ENCODE results near the gene CTRB2.
"Not testable (repeated sequence)": the region's sequence is repeated elsewhere in the genome, so short reads cannot be mapped to it uniquely, and the experiment has no call there.

The CTRB2 gene

DNA sequence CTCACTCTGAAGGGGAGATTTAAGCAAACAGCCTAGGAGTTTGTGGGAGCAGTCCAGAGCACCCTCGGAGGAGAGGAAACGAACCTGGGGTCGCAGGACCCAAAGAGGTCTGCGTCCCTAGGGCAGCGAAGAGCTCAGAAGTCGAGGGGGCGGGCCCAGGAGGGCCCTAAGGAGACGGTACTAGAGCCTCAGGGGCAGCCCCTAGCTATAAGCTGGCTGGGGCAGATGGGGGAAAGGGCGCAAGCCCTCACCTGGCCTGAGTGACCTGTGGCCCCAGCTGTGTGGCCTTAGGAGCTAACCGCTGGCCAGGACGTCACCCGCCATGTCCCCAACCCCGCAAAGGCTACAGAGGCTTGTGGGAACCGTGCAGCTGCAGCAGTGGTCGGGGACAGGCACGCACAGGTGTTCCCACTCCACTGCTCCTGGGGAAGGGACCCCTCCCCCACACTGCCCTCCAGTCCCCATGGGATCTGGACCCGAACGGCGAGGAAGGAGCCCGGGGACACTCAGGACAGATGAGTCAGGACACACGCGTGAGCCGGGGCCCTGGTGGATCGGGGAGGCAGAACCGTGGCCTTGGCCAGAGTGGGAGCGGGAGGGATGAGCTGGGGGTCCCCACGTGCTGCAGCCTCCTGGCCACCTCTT, 2.0 kb upstream of the CTRB2 start:
- DNase-seq (ENCODE audit: extremely low read depth, low read depth): no peak
- TF ChIP-seq, protein P1, sequence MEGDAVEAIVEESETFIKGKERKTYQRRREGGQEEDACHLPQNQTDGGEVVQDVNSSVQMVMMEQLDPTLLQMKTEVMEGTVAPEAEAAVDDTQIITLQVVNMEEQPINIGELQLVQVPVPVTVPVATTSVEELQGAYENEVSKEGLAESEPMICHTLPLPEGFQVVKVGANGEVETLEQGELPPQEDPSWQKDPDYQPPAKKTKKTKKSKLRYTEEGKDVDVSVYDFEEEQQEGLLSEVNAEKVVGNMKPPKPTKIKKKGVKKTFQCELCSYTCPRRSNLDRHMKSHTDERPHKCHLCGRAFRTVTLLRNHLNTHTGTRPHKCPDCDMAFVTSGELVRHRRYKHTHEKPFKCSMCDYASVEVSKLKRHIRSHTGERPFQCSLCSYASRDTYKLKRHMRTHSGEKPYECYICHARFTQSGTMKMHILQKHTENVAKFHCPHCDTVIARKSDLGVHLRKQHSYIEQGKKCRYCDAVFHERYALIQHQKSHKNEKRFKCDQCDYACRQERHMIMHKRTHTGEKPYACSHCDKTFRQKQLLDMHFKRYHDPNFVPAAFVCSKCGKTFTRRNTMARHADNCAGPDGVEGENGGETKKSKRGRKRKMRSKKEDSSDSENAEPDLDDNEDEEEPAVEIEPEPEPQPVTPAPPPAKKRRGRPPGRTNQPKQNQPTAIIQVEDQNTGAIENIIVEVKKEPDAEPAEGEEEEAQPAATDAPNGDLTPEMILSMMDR (IDR thresholded peaks at IDR 0.05; ENCODE audit: low read depth, low read length, missing control alignments): no peak
- H3K4me3 ChIP-seq (replicated peaks; ENCODE audit: low read depth, low read length): no peak overlapping the region

DNA sequence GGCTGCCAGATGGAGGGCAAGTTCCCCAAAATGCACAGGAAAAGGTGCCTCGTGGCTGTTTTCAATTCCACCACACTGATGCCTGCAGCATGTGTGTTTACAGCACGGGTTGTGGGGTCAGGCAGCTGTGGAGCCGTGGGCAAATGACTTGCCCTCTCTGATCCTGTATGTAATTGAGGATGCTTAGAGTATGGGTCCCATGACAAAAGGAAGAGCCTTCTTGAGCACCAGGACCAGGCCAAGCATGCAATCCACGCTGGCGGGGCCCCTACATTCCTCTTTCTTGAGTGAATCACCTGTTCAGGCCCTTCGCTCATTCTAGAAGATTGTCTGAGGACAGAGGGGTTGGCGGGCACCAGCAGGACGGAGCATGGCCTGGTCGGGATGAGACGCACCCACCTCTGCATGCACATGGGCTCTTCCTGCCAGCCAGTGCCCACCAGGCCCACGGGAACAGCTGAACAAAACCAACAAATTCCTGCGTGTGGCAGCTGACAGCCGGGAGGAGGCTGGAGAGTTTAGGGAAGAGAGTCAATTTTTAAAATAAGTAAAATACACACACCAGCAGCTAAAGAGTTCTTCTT, 1.4 kb upstream of the CTRB2 start:
- no peak overlapping the region for H3K4me3 ChIP-seq (replicated peaks; ENCODE audit: low read depth, low read length)
- no peak for DNase-seq (ENCODE audit: extremely low read depth, low read depth)
- TF ChIP-seq, protein P1 (IDR thresholded peaks at IDR 0.05; ENCODE audit: low read depth, low read length, missing control alignments): no peak

DNA sequence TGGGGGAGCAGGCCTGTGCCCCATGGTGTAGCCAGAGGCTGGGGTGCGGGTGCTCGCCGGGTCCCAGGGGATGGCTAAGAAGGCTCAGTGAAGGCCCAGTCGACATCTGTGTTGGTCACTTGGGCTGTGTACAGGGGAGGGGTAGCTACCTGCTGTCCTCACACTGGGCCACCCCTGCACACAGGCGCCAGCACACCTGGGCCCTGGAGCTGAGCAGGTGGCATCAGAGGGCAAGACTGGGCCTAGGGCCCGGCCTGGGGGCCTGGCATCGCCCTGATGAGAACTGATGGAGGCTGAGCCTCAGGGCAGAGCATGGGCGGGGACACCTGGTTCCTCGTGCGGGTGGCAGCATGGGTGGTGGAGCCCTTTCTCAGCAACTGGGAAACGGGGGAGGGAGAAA, 870 bp upstream of the CTRB2 start:
- TF ChIP-seq, protein P1 (IDR thresholded peaks at IDR 0.05; ENCODE audit: low read depth, low read length, missing control alignments): no peak
- no peak overlapping the region for H3K4me3 ChIP-seq (replicated peaks; ENCODE audit: low read depth, low read length)
- no peak for DNase-seq (ENCODE audit: extremely low read depth, low read depth)

DNA sequence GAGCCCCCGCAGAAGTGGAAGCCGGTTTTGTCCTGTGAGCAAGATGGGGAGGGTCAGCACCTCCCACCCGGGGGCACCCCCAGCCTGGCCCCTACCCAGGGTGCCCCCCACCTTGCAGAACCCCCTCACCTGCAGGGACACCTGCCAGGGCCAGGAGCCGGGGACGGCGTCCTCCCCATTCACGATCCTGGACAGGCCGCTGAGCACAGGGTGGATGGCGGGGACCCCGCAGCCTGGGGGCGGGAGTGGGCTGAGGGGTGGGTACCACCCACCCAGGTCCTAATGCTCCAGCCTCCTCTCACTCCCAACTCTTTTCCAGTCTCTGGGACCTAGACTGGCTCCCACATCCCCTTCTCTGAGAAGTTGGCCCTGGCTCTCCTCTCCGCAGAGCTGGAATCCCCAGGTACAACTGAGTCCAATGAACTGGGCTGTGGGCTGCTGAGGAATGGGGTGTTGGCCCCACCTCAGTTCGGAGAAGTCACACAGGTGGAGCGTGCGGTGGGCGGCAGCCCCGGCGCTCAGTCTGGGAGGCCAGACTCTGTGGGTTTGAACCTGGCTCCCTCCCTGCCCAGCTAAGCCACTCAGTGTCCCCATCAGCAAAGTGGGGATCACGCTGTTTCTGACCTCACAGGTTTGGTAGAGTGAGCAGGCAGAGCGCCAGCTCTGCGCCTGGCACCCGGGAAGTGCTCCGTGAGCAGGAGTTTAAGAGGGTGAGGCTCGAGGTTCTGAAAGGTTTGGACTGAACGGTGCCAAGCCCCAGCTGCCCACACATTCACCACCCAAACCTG, 806 bp downstream of the CTRB2 start:
- not testable (repeated sequence) for H3K4me3 ChIP-seq (replicated peaks; ENCODE audit: low read depth, low read length); DNase-seq (ENCODE audit: extremely low read depth, low read depth)

DNA sequence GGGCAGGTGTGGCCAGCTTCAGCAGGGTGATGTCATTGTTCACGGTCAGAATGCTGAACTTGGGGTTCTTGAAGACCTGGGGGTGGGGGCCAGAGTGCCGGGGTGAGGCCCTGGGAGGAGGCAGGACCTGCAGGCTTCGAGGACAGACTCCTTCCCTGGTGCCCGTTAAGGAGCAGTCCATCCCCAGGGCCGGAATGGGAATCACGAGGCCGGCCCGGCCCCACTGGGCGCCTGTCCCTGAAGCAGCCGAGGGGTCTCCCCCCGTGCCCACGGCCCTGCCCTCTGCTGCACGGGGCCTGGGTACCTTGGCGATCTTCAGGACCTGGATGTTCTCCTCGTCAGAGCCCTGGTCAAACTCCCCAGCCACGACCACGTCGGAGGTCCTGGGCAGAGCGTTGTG, 1.5 kb downstream of the CTRB2 start:
- not testable (repeated sequence) for H3K4me3 ChIP-seq (replicated peaks; ENCODE audit: low read depth, low read length); DNase-seq (ENCODE audit: extremely low read depth, low read depth)

DNA sequence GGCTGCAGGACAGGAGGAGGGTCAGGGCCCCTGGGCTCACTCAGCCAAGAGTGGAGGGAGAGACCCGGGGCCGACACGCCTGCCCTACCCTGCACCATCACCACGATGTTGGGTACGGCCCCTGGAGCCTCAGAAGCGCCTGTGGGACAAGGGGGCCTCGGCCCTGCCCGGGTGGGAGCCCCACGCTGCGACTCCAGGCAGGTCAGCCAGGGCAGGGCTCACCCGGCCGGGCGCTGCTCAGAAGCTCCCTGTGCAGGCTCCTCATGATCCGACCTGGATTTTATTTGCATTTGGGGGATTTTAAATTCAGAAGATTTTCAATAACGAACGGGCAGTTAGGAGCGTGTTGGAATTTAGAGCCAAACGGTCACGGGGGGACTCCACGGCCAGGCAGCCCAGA, 2.1 kb downstream of the CTRB2 start:
- H3K4me3 ChIP-seq (replicated peaks; ENCODE audit: low read depth, low read length); DNase-seq (ENCODE audit: extremely low read depth, low read depth): not testable (repeated sequence)

DNA sequence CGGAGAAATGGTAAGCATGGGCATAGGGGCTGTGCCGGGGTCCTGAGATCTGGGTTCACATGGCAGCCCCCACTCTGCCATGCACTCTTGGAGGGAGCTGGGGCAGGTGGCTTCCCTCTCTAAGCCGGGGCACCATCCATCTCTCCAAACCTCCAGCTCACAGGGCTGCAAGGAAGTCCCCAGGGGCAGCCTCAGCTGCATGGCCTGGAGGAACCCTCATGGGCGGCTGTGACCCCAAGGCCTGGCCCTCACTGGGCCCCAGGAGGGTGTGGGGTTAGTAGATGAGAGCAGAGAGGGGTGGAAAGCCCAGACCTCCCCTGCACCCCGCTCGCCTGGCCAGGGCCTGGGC, 2.6 kb downstream of the CTRB2 start:
- TF ChIP-seq, protein P1 (IDR thresholded peaks at IDR 0.05; ENCODE audit: low read depth, low read length, missing control alignments): no peak
- DNase-seq (ENCODE audit: extremely low read depth, low read depth): no peak

DNA sequence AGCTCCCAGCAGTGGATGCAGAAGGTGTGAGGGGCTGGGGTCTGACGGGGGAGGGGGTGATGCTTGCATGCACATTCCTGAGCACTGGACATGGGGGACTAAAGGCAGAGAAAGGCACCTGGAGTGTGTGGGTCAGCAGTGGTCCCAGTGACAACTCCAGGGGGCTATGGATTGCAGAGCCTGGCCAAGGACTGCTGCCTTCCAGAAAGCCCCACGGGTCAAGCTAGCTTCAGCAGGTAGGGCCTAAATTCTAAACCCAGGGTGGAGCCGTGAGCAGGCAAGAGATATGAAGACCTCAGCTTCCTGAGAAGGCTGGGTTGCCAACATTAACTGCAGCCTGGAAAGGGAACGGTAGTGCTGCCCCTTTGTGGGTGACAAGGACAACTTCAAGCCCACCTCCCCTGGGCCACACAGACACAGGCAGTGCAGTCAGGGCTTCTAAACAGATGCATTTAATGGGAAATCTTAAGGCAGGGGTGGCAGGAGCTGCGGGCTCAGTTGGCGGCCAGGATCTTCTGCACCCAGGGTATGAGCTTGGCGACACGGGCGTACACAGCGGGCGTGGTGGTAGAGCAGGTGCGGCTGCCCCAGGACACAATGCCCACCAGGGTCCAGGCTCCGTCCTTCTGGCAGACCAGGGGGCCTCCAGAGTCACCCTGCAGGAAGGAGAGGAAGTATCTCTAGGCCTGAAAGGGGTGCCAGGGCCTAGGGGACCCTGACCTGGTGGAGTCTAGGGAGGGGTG, 3.1 kb downstream of the CTRB2 start:
- TF ChIP-seq, protein P1 (IDR thresholded peaks at IDR 0.05; ENCODE audit: low read depth, low read length, missing control alignments): no peak
- DNase-seq (ENCODE audit: extremely low read depth, low read depth): no peak
- no peak overlapping the region for H3K4me3 ChIP-seq (replicated peaks; ENCODE audit: low read depth, low read length)

More for the DNA sequence above, 2.6 kb downstream of the CTRB2 start:
- no peak overlapping the region for H3K4me3 ChIP-seq (replicated peaks; ENCODE audit: low read depth, low read length)

Measured in HFF-Myc (cell line).